ENCODE results near the gene DIABLO.
"Not testable (repeated sequence)": the region's sequence is repeated elsewhere in the genome, so short reads cannot be mapped to it uniquely, and the experiment has no call there.

Gene DIABLO

GRCh38 chr12:122225683-122226365, at the start of gene DIABLO:
Gene DIABLO (minus strand): TSS chr12:122226052. CDS start chr12:122226014, 38 bp downstream.
- FAIRE-seq = peak; percentile 98

- FAIRE-seq = no peak
These were observed 49.6 kb upstream of the DIABLO start for GRCh38 chr12:122275459-122275858.

GRCh38 chr12:122266230-122266901, 40.5 kb upstream of the DIABLO start, which contains the start of gene VPS33A:
Gene VPS33A (minus strand): TSS chr12:122266494. CDS start chr12:122266408, 86 bp downstream.
- no peak for FAIRE-seq

GRCh38 chr12:122265886-122266229, 40.0 kb upstream of the DIABLO start:
- FAIRE-seq = no peak

GRCh38 chr12:122265476-122265875, 39.6 kb upstream of the DIABLO start:
- FAIRE-seq = no peak

GRCh38 chr12:122260735-122261134, 34.9 kb upstream of the DIABLO start:
- not testable (repeated sequence) for FAIRE-seq

- FAIRE-seq = not testable (repeated sequence)
These were observed 33.1 kb upstream of the DIABLO start for GRCh38 chr12:122258939-122259338.

GRCh38 chr12:122258462-122258861, 32.6 kb upstream of the DIABLO start:
- FAIRE-seq = not testable (repeated sequence)

- FAIRE-seq = no peak
These were observed 24.7 kb upstream of the DIABLO start for GRCh38 chr12:122250536-122250935.

- FAIRE-seq = no peak
These were observed 24.2 kb upstream of the DIABLO start for GRCh38 chr12:122250047-122250446.

GRCh38 chr12:122245553-122245952, 19.7 kb upstream of the DIABLO start:
- FAIRE-seq = no peak

GRCh38 chr12:122244565-122245371, 18.9 kb upstream of the DIABLO start:
- no peak for FAIRE-seq

- no peak for FAIRE-seq
These were observed 18.1 kb upstream of the DIABLO start for GRCh38 chr12:122243965-122244364.

- no peak for FAIRE-seq
These were observed 13.0 kb upstream of the DIABLO start for GRCh38 chr12:122238861-122239260.

- FAIRE-seq = no peak
These were observed 9.9 kb upstream of the DIABLO start for GRCh38 chr12:122235741-122236140.

GRCh38 chr12:122232691-122233090, 6.8 kb upstream of the DIABLO start:
- FAIRE-seq = no peak

GRCh38 chr12:122230798-122231197, 4.9 kb upstream of the DIABLO start:
- no peak for FAIRE-seq

GRCh38 chr12:122228092-122228491, 2.2 kb upstream of the DIABLO start:
- FAIRE-seq = no peak

GRCh38 chr12:122227341-122227740, 1.5 kb upstream of the DIABLO start:
- FAIRE-seq = no peak

GRCh38 chr12:122226366-122227125, 694 bp upstream of the DIABLO start:
- FAIRE-seq = no peak

GRCh38 chr12:122216445-122216844, 9.4 kb downstream of the DIABLO start:
- no peak for FAIRE-seq

GRCh38 chr12:122215771-122216170, 10.1 kb downstream of the DIABLO start:
- FAIRE-seq = no peak

Measured in A204.1 (cell line).